Endodermal cell (in vitro differentiated cells): ENCODE results near the gene PTPRK. TPM values are rescaled to one million over a fixed set of nuclear protein-coding genes. Genes with fewer than 3 reads are reported as not detected.

ENCODE experiments used
- DNase-seq: peaks from one replicate; pipeline ENCODE4 v3.0.0-alpha.2; 2017
- H3K27ac ChIP-seq: 2 replicates; pipeline ENCODE4 v1.5.1; 2013; ENCODE audit warnings: mild to moderate bottlenecking, low read depth, low read length, moderate library complexity
- H3K27me3 ChIP-seq: 2 replicates; pipeline ENCODE4 v1.6.1; 2013; ENCODE audit warnings: mild to moderate bottlenecking, low read length, moderate library complexity; ENCODE audit not compliant: insufficient read depth, control insufficient read depth, poor library complexity, severe bottlenecking
- H3K36me3 ChIP-seq: 2 replicates; pipeline ENCODE4 v1.7.0; 2013; ENCODE audit warnings: mild to moderate bottlenecking, low read length, moderate library complexity; ENCODE audit not compliant: control insufficient read depth, insufficient read depth
- H3K4me1 ChIP-seq: one replicate; pipeline ENCODE4 v1.7.0; 2013; ENCODE audit warnings: low read length; ENCODE audit not compliant: control insufficient read depth, insufficient read depth
- H3K4me3 ChIP-seq: 2 replicates; pipeline ENCODE4 v1.5.1; 2013; ENCODE audit warnings: mild to moderate bottlenecking, low read length, moderate library complexity
- H3K9ac ChIP-seq: 2 replicates; pipeline ENCODE4 v1.6.1; 2013; ENCODE audit warnings: mild to moderate bottlenecking, low read length, moderate library complexity; ENCODE audit not compliant: poor library complexity, severe bottlenecking; ENCODE audit errors: extremely low read depth
- H3K9me3 ChIP-seq: 2 replicates; pipeline ENCODE4 v1.6.1; 2013; ENCODE audit warnings: mild to moderate bottlenecking, low read length, moderate library complexity; ENCODE audit not compliant: control insufficient read depth
- H3K27ac Mint-ChIP-seq: 2 replicates; pipeline ENCODE4 v1.8.0; 2020; ENCODE audit warnings: mixed read lengths
- H3K27me3 Mint-ChIP-seq: 2 replicates; pipeline ENCODE4 v1.8.0; 2021; ENCODE audit warnings: mild to moderate bottlenecking, mixed read lengths; ENCODE audit not compliant: insufficient read depth
- H3K36me3 Mint-ChIP-seq: 2 replicates; pipeline ENCODE4 v1.8.0; 2020; ENCODE audit warnings: low read depth, mixed read lengths
- H3K4me1 Mint-ChIP-seq: 2 replicates; pipeline ENCODE4 v1.8.0; 2020; ENCODE audit warnings: mixed read lengths
- H3K4me3 Mint-ChIP-seq: 2 replicates; pipeline ENCODE4 v1.8.0; 2020; ENCODE audit warnings: mild to moderate bottlenecking, moderate library complexity, mixed read lengths
- H3K9me3 Mint-ChIP-seq: 2 replicates; pipeline ENCODE4 v1.8.0; 2020; ENCODE audit warnings: mild to moderate bottlenecking, mixed read lengths
- WGBS, 2 experiments: methylation state at CpG; one replicate each; pipeline versions ENCODE4 v1.1.5 to v1.1.7; 2013; ENCODE audit warnings: missing lambda C conversion rate in 2 of 2, mixed read lengths in 1 of 2; ENCODE audit not compliant: insufficient coverage in 1 of 2, insufficient read length in 1 of 2; 5-methylcytosine and 5-hydroxymethylcytosine counted together
- total RNA-seq, 2 donors: library from RNA; stranded (reverse); fragmentation: NEBNext Ultra II Directional in 1 of 2; extraction: Animal tissue kit (Norgen Biotek cat#: 25700) in 1 of 2; gene quantifications; 2 replicates in 1 of 2; 3 replicates in 1 of 2; pipeline ENCODE4 v1.2.1, GENCODE V29; 2021
- TF ChIP-seq, protein P1 (sequence below): fragments of 200-600 bp; sonication (generic); conservative IDR thresholded peaks from 2 replicates; pipeline ENCODE4 v1.5.0; 2021; ENCODE audit warnings: antibody characterized with exemption, mild to moderate bottlenecking

PTPRK gene
- total RNA-seq, 2 donors from 2014 or later, result 46.4 to 57.6 TPM

DNA sequence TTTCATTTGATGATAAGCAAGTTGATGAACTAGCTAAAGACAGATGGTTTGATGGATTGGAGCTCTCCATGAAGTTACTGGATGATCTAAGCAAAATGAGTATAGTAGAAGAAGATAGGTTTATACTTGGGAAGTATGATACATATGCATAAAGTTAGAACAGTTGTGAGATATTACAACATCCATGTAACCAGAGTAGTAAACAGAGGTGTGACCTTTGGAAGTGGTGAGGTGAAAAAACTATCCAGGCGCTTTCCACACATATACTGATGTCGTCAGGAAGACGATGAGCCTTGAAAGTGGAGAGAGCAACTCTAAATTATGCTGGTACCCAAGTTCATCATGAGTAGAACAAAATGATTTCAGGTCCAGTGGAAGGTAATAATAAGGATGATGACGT, 271.0 kb downstream of the PTPRK start:
- 98 to 100% methylated on average over 3 to 4 of the region's 4 CpGs for WGBS, 2 experiments
- H3K9me3 Mint-ChIP-seq, result no peaks in the 10 kb centered on the region

DNA sequence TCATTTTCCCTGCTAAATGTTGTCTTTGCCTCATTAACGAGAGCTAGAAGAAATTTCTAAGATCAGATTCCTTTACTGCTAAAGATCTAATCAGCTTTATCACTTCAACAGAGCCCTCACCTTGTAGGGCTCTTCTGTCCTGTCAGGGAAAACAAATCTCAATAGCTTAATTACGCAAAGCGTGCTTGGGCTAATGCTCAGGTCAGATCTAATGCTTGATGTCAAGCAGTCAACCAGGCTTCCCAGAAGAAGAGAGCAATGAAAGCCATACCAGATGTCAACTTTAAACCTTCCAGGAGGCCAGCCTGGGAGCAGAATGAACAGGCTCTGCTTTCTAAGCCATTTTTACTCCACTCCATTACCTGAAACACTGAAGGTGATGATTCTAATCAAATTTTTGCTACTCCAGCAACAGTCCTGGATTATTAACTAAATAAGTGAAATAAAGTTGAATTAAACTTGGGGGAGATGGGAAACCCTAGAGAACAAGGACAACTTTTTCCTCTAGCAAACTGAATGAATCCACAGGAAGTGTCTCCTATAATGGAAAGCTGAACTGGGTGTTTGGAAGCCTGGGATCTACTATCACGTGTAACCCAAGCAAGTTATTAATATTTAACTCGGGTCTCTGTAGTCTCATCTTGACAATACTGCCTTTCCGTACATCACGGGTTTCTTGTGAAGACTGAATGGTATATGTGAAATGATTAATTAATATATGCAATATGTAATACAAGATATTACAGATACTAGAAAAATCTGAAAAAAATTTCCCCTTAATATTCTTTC, 273.7 kb downstream of the PTPRK start:
- H3K27me3 Mint-ChIP-seq, result no peaks in the 10 kb centered on the region
- H3K27ac Mint-ChIP-seq, result peak overlapping the region; percentile 76
- Histone ChIP-seq H3K36me3 (peaks cover 5% of the 10 kb centered on the region), H3K27me3 (no peaks in the 10 kb centered on the region), H3K27ac (no peak overlapping the region), H3K9ac (no peak overlapping the region), H3K4me3 (peak overlapping the region; percentile 21), H3K4me1 (peaks cover 8% of the 10 kb centered on the region), H3K9me3 (no peaks in the 10 kb centered on the region)
- no peaks in the 10 kb centered on the region for H3K9me3 Mint-ChIP-seq
- WGBS, 2 experiments, result 90 to 94% methylated on average over 4 to 5 of the region's 7 CpGs
- TF ChIP-seq, protein P1, sequence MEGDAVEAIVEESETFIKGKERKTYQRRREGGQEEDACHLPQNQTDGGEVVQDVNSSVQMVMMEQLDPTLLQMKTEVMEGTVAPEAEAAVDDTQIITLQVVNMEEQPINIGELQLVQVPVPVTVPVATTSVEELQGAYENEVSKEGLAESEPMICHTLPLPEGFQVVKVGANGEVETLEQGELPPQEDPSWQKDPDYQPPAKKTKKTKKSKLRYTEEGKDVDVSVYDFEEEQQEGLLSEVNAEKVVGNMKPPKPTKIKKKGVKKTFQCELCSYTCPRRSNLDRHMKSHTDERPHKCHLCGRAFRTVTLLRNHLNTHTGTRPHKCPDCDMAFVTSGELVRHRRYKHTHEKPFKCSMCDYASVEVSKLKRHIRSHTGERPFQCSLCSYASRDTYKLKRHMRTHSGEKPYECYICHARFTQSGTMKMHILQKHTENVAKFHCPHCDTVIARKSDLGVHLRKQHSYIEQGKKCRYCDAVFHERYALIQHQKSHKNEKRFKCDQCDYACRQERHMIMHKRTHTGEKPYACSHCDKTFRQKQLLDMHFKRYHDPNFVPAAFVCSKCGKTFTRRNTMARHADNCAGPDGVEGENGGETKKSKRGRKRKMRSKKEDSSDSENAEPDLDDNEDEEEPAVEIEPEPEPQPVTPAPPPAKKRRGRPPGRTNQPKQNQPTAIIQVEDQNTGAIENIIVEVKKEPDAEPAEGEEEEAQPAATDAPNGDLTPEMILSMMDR, result no peak
- no peak for DNase-seq
- peaks cover 20% of the 10 kb centered on the region for H3K4me1 Mint-ChIP-seq
- peaks cover 5% of the 10 kb centered on the region for H3K36me3 Mint-ChIP-seq
- no peak overlapping the region for H3K4me3 Mint-ChIP-seq

More for the DNA sequence above, 271.0 kb downstream of the PTPRK start:
- peaks cover 8% of the 10 kb centered on the region for H3K4me1 ChIP-seq
- H3K27me3 ChIP-seq, result no peaks in the 10 kb centered on the region
- Mint-ChIP-seq H3K27ac (no peak overlapping the region), H3K4me1 (peaks cover 30% of the 10 kb centered on the region), H3K36me3 (no peaks in the 10 kb centered on the region), H3K27me3 (no peaks in the 10 kb centered on the region), H3K4me3 (no peak overlapping the region)
- no peaks in the 10 kb centered on the region for H3K9me3 ChIP-seq
- no peak for DNase-seq
- TF ChIP-seq, protein P1, result no peak
- no peak overlapping the region for H3K4me3 ChIP-seq
- H3K36me3 ChIP-seq, result no peaks in the 10 kb centered on the region
- no peak overlapping the region for H3K9ac ChIP-seq
- no peak overlapping the region for H3K27ac ChIP-seq

DNA sequence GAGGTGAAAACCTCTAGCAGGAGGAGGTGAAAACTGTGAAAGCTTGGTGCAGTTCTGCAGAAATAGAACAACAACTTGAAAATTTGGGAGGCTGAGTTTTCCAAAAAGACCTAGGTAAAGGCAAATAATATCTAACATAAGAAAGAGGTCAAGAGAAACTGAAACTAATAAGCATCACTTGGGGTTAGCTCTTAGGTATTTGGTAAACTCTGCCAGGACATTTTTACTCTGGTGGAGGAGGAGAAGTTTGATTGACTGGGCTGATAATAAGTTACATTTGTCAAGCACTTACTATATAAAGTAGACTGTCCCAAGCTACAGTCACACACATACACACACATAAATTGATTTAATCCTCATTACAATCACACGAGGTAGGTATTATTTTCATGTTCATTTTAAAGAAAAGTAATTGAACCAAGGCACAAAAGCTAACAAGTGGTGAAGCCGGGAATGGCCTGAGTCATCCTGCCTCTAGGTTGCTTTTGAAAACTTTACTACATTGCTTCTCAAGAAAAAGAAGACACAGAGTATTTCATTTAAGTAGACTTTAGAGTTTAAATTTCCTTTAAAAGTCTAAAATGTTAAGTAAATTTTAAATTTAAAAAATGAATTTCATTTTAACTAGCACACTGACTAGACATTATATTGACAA, 275.5 kb downstream of the PTPRK start:
- DNase-seq, result no peak
- WGBS, 2 experiments, result 92% methylated on average over 2 of the region's 2 CpGs; no CpG with 5 or more reads in 1 of the 2 experiments
- TF ChIP-seq, protein P1, result no peak
- H3K9me3 Mint-ChIP-seq, result no peaks in the 10 kb centered on the region
- no peak overlapping the region for H3K27ac ChIP-seq
- peaks cover 15% of the 10 kb centered on the region for H3K4me1 Mint-ChIP-seq
- no peak overlapping the region for H3K4me3 ChIP-seq
- H3K4me1 ChIP-seq, result peaks cover 8% of the 10 kb centered on the region
- peaks cover 9% of the 10 kb centered on the region for H3K36me3 Mint-ChIP-seq
- no peaks in the 10 kb centered on the region for H3K27me3 ChIP-seq
- H3K36me3 ChIP-seq, result peaks cover 8% of the 10 kb centered on the region
- H3K27ac Mint-ChIP-seq, result no peak overlapping the region
- H3K27me3 Mint-ChIP-seq, result no peaks in the 10 kb centered on the region
- no peaks in the 10 kb centered on the region for H3K9me3 ChIP-seq
- no peak overlapping the region for H3K9ac ChIP-seq
- H3K4me3 Mint-ChIP-seq, result no peak overlapping the region
